CD1c-positive myeloid dendritic cell (primary cell): Measurements from ENCODE around the gene NFKBIB.

Experiments used
- DNase-seq: peaks from one replicate; pipeline ENCODE4 v3.0.0-alpha.2; 2016; ENCODE audit errors: extremely low spot score

NFKBIB gene

DNA sequence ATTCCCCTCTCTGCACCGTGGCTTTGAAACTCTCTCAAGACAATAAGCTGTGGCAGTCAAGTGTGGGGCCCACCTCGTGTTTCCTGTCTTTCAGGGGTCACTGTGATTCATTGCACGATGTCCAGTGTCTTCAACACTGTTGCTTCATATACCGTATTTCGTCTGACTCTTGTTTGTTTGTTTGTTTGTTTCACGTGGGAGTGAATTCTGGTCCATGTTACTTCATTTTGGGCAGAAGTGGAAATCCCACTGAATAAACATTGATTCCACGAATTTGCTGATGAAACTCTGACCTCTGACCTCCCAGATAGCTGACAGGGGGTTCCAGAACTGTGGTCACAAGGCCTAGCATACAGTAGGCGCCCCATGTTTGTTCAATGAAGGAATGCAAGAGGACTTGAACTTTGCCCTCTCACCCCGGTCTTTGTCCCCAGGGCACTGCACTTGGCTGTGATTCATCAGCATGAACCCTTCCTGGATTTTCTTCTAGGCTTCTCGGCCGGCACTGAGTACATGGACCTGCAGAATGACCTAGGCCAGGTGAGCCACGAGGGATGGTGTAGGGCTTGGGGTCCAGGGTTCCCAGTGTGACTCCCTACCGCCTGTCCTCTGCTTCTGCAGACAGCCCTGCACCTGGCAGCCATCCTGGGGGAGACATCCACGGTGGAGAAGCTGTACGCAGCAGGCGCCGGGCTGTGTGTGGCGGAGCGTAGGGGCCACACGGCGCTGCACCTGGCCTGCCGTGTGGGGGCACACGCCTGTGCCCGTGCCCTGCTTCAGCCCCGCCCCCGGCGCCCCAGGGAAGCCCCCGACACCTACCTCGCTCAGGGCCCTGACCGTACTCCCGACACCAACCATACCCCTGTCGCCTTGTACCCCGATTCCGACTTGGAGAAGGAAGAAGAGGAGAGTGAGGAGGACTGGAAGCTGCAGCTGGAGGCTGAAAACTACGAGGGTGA is 5.1 kb downstream of the NFKBIB start:
- DNase-seq: peak; percentile 17

DNA sequence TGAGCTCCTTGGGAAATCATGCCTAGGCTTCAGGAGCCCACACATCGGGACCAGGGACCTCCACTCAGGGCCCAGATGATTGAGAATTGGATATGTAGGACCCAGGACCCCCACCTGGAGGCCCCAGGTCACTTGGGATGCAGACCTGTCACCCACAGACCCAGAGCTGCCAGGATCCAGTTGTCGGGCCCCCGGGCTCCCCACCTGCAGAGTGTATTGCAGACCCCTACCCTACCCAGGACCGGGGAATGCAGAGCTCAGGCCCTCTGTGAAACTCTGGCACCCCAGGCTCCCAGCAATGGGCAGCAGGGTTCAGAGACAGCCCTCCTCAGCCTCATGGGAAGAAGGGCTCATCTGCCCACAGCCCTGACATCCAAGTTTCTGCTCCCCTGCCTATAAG is 5.9 kb downstream of the NFKBIB start:
- no peak for DNase-seq

DNA sequence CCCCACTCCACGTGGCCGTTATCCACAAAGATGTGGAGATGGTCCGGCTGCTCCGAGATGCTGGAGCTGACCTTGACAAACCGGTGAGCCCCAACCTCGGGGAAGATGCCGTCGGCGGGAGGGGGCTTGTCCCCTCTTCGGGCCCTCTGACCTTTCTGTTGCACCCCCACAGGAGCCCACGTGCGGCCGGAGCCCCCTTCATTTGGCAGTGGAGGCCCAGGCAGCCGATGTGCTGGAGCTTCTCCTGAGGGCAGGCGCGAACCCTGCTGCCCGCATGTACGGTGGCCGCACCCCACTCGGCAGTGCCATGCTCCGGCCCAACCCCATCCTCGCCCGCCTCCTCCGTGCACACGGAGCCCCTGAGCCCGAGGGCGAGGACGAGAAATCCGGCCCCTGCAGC is 7.5 kb downstream of the NFKBIB start:
- no peak for DNase-seq

- DNase-seq: no peak
These were observed 7.9 kb downstream of the NFKBIB start for GRCh38 chr19:38907670-38908069.

DNA sequence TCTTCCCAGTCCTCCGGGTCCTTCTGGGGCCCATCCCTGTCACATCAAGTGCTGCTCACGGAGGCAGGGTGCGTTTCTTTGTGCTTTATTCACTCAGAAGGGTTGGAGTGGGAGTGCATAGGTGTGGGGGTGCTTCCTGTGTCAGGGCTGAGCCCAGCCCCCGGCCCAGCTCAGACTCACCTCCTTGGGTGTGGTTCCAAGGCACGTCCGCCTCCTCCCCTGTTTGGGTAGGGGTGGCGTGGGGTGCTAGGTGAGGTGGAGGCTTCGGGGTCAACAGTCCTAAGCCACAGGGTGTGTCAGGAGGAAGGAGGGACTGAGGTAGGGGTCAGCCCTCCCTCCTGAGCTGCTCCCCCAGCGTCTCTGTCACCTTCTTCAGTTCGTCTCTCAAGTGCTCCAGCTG is 9.1 kb downstream of the NFKBIB start:
- DNase-seq: no peak

- no peak for DNase-seq
These were observed 10.7 kb downstream of the NFKBIB start for GRCh38 chr19:38910488-38910887.

GRCh38 chr19:38911388-38912001 is 11.7 kb downstream of the NFKBIB start:
- DNase-seq: no peak

DNA sequence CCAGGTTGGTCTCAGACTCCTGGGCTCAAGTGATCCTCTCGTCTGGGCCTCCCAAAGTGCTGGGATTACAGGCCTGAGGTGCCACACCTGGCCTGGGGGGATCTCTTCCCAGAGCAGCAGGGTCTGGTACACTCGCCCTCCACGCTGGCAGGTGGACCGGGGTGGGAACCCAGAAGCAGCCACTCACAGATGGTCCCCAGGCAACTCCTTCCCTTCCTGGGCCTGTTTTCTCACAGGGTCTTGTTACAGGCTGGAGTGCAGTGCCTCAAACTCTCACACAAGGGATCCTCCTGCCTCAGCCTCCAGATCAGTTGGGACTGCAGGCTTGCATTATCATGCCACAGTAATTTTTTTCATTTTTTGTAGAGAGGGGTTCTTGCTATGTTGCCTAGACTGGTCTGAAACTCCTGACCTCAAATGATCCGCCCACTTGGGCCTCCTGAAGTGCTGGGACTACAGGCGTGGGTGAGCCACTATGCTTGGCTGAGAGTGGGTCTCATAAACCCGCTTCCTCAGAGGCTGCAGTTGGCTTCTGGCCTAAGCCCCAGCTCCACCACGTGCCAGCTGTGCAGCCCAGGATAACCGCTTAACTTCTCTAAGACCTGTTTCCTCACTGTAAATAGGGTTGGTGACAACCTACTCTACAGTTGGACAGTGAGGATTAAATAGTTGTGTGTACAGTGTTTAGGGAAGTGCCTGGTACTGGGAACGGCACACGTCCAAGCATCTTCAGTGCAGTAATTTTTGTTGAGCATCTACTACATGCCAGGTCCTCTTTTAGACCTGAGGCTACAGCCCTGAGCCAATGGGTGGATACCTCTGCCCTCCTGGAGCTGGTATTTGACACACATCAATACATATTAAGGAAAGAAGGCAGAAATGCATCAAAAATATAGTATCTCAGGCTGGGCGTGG is 13.1 kb downstream of the NFKBIB start:
- DNase-seq: peak; percentile 85

GRCh38 chr19:38913958-38914357 is 14.2 kb downstream of the NFKBIB start:
- no peak for DNase-seq

- DNase-seq: no peak
These were observed 15.9 kb downstream of the NFKBIB start for GRCh38 chr19:38915329-38916321.

- DNase-seq: no peak
These were observed 17.7 kb downstream of the NFKBIB start for GRCh38 chr19:38917516-38917915.

DNA sequence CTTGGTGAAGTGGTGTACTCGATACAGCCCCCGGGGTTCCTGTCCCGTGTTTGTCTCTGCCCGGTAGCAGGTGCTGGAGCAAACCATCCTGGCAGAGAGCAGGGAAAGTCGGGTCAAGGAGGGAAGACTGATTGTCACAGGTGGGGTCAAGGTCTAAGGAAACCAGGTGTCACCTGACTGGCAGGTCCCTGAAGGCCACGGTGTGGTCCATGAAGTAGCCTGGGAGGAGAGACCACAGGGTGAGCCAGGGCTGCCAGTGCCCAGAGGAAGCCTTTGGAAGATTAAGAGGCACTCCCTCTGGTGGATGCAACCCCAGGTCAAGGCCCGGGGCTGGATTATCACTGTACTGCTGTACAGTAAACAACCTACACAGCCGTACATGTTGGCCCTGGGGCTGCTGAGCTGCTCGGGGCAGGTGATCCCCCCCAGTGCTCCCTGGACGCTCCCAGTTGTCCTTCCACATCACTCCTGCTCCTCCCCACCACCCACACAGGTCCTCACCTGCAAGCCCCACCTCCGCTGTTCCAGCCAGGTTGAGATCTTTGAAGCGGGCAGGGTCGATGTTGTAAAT is 18.2 kb downstream of the NFKBIB start:
- no peak for DNase-seq

GRCh38 chr19:38918526-38918925 is 18.8 kb downstream of the NFKBIB start:
- DNase-seq: no peak

GRCh38 chr19:38919837-38920601 is 20.2 kb downstream of the NFKBIB start:
- no peak for DNase-seq

- DNase-seq: no peak
These were observed 21.0 kb downstream of the NFKBIB start for GRCh38 chr19:38920602-38921419.

- no peak for DNase-seq
These were observed 21.9 kb downstream of the NFKBIB start for GRCh38 chr19:38921420-38922274.

GRCh38 chr19:38922482-38922881 is 22.7 kb downstream of the NFKBIB start:
- no peak for DNase-seq

DNA sequence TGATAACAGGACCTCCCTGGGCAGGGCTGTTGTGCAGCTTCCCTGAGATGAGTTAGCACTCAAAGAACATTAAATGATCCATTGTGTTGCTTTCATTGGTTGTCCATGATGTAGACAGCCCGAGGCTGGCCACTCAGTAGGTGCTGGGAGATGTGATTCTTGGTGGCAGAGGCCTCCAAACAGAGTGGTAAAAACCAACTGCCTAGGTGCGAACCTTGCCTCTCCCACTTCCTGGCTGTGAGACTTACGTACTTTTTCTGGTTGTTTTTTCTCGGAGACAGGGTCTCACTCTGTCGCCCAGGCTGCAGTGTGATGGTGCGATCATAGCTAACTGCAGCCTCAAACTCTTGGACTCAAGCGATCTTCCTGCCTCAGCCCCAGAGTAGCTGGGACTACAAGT is 24.6 kb downstream of the NFKBIB start:
- DNase-seq: no peak
